ENCODE measurements around the gene PRDM7. TPM values are rescaled to one million over a fixed set of nuclear protein-coding genes. Genes with fewer than 3 reads are reported as not detected.

The PRDM7 gene
- polyA plus RNA-seq, 1 donor from 2014 or later: not detected

DNA sequence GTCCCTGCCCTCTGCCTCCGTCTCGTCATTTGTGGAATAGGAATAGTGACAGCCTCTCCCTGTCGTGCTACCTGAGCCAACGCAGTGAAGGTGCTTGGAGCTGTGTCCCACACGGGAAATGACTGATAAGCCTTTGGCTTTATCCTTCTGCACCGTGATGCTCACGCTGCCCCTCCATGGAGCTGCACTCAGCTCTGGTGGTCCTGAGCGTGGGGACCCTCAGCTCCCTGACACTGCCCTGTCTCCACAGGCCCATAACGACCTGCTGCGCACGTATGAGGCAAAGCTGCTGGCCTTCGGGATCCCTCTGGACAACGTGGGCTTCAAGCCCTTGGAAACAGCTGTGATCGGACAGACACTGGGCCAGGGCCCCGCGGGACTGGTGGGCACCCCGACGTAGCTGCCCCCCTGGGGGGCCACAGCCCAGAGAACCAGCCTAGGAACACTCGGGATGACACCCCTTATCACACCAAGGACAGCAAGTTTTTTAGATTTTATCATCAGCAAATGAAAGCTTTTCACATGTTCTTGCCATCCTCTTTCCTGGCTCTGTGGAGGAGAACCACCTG lies 34.1 kb downstream of the PRDM7 start:
- Histone ChIP-seq H2AFZ (ENCODE audit: low read depth, low read length) (no peak overlapping the region), H3K27ac (ENCODE audit: low read length) (no peak overlapping the region), H3K9me3 (ENCODE audit: low read length) (no peaks in the 10 kb centered on the region), H3K9me2 (ENCODE audit: insufficient read depth, low read length) (no peaks in the 10 kb centered on the region), H3K79me2 (replicated peaks; ENCODE audit: insufficient read depth, low read length) (no peaks in the 10 kb centered on the region), H4K20me1 (ENCODE audit: insufficient read depth) (no peaks in the 10 kb centered on the region), H3K4me2 (ENCODE audit: low read length) (no peak overlapping the region), H3K27me3 (ENCODE audit: insufficient read depth, low read depth, low read length) (no peaks in the 10 kb centered on the region), H3K36me3 (ENCODE audit: insufficient read depth, low read length) (no peaks in the 10 kb centered on the region), H3F3A (ENCODE audit: insufficient read depth, low read length, poor library complexity, severe bottlenecking) (no peaks in the 10 kb centered on the region), H3K4me3 (ENCODE audit: low read length) (no peak overlapping the region), H3K9ac (ENCODE audit: low read length) (no peak overlapping the region)
- no peak for TF ChIP-seq MXI1 (conservative IDR thresholded peaks at IDR 0.05; ENCODE audit: poor library complexity, severe bottlenecking)
- no peak for TF ChIP-seq EP300 (conservative IDR thresholded peaks at IDR 0.05; ENCODE audit: poor library complexity, severe bottlenecking)
- TF ChIP-seq, protein P1, sequence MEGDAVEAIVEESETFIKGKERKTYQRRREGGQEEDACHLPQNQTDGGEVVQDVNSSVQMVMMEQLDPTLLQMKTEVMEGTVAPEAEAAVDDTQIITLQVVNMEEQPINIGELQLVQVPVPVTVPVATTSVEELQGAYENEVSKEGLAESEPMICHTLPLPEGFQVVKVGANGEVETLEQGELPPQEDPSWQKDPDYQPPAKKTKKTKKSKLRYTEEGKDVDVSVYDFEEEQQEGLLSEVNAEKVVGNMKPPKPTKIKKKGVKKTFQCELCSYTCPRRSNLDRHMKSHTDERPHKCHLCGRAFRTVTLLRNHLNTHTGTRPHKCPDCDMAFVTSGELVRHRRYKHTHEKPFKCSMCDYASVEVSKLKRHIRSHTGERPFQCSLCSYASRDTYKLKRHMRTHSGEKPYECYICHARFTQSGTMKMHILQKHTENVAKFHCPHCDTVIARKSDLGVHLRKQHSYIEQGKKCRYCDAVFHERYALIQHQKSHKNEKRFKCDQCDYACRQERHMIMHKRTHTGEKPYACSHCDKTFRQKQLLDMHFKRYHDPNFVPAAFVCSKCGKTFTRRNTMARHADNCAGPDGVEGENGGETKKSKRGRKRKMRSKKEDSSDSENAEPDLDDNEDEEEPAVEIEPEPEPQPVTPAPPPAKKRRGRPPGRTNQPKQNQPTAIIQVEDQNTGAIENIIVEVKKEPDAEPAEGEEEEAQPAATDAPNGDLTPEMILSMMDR (IDR thresholded peaks at IDR 0.05; ENCODE audit: poor library complexity, severe bottlenecking): no peak
- TF ChIP-seq EZH2 (IDR thresholded peaks at IDR 0.05; ENCODE audit: borderline replicate concordance, insufficient read depth, low read length, poor library complexity, severe bottlenecking): no peak
- TF ChIP-seq, protein P2, sequence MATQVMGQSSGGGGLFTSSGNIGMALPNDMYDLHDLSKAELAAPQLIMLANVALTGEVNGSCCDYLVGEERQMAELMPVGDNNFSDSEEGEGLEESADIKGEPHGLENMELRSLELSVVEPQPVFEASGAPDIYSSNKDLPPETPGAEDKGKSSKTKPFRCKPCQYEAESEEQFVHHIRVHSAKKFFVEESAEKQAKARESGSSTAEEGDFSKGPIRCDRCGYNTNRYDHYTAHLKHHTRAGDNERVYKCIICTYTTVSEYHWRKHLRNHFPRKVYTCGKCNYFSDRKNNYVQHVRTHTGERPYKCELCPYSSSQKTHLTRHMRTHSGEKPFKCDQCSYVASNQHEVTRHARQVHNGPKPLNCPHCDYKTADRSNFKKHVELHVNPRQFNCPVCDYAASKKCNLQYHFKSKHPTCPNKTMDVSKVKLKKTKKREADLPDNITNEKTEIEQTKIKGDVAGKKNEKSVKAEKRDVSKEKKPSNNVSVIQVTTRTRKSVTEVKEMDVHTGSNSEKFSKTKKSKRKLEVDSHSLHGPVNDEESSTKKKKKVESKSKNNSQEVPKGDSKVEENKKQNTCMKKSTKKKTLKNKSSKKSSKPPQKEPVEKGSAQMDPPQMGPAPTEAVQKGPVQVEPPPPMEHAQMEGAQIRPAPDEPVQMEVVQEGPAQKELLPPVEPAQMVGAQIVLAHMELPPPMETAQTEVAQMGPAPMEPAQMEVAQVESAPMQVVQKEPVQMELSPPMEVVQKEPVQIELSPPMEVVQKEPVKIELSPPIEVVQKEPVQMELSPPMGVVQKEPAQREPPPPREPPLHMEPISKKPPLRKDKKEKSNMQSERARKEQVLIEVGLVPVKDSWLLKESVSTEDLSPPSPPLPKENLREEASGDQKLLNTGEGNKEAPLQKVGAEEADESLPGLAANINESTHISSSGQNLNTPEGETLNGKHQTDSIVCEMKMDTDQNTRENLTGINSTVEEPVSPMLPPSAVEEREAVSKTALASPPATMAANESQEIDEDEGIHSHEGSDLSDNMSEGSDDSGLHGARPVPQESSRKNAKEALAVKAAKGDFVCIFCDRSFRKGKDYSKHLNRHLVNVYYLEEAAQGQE (IDR thresholded peaks at IDR 0.05; ENCODE audit: borderline replicate concordance): no peak

DNA sequence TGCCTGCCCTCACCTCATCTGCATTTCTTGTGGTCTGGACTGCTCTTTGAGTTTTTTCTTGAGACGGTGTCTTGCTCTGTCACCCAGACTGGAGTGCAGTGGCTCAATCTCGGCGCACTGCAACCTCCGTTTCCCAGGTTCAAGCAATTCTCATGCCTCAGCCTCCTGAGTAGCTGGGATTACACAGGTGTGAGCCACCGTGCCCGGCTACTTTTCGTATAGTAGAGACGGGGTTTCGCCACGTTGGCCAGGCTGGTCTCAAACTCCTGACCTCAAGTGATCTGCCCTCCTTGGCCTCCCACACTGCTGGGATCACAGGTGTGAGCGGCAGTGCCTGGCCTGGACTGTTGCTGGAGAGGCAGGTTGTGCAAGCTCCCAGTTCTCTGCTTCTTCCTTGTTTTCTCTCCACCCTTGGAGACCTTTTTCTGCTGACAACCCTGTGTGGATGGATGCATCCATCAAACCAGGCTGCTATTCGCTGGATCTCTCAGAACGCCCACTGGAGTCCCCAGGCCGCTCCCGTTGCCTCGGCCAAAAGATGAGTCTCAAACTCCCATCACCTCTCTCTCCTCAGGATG lies 35.1 kb downstream of the PRDM7 start:
- H3K4me2 ChIP-seq (ENCODE audit: low read length): no peak overlapping the region
- TF ChIP-seq EZH2 (IDR thresholded peaks at IDR 0.05; ENCODE audit: borderline replicate concordance, insufficient read depth, low read length, poor library complexity, severe bottlenecking) (no peak), EP300 (conservative IDR thresholded peaks at IDR 0.05; ENCODE audit: poor library complexity, severe bottlenecking) (no peak), SMC3 (conservative IDR thresholded peaks at IDR 0.05; ENCODE audit: poor library complexity) (no peak), MXI1 (conservative IDR thresholded peaks at IDR 0.05; ENCODE audit: poor library complexity, severe bottlenecking) (no peak), RAD21 (conservative IDR thresholded peaks at IDR 0.05) (no peak), POLR2AphosphoS5 (IDR thresholded peaks at IDR 0.05) (no peak), TAF1 (IDR thresholded peaks at IDR 0.05; ENCODE audit: low read depth) (no peak)
- TF ChIP-seq, protein P1 (IDR thresholded peaks at IDR 0.05; ENCODE audit: poor library complexity, severe bottlenecking): no peak
- TF ChIP-seq, protein P2 (IDR thresholded peaks at IDR 0.05; ENCODE audit: borderline replicate concordance): no peak
- no peaks in the 10 kb centered on the region for H3K27me3 ChIP-seq (ENCODE audit: insufficient read depth, low read depth, low read length)
- no peaks in the 10 kb centered on the region for H3K9me3 ChIP-seq (ENCODE audit: low read length)
- H3K4me3 ChIP-seq (ENCODE audit: low read length): no peak overlapping the region
- no peaks in the 10 kb centered on the region for H3K79me2 ChIP-seq (replicated peaks; ENCODE audit: insufficient read depth, low read length)
- no peak overlapping the region for H3K9ac ChIP-seq (ENCODE audit: low read length)
- H3F3A ChIP-seq (ENCODE audit: insufficient read depth, low read length, poor library complexity, severe bottlenecking): no peaks in the 10 kb centered on the region
- H4K20me1 ChIP-seq (ENCODE audit: insufficient read depth): no peaks in the 10 kb centered on the region
- H3K27ac ChIP-seq (ENCODE audit: low read length): no peak overlapping the region
- H3K36me3 ChIP-seq (ENCODE audit: insufficient read depth, low read length): no peaks in the 10 kb centered on the region
- no peak overlapping the region for H2AFZ ChIP-seq (ENCODE audit: low read depth, low read length)
- H3K9me2 ChIP-seq (ENCODE audit: insufficient read depth, low read length): no peaks in the 10 kb centered on the region

All from neural cell (in vitro differentiated cells).